SU-DHL-6 (cell line): ENCODE data around the gene ARID5B.
"Not testable (repeated sequence)": the region's sequence is repeated elsewhere in the genome, so short reads cannot be mapped to it uniquely, and the experiment has no call there.

ENCODE experiments used
- H2AFZ ChIP-seq: fragments of 200-600 bp; sonication (generic); 2 replicates; pipeline ENCODE4 v1.6.1; 2014; ENCODE audit warnings: low read depth, mild to moderate bottlenecking, moderate library complexity, mixed read lengths, antibody characterized with exemption, low read length; ENCODE audit not compliant: severe bottlenecking
- H3F3A ChIP-seq: fragments of 200-600 bp; shearing (Covaris generic); 2 replicates; pipeline ENCODE4 v1.6.0; 2016; ENCODE audit warnings: antibody characterized with exemption, mild to moderate bottlenecking; ENCODE audit not compliant: insufficient read depth
- H3K27ac ChIP-seq: fragments of 200-600 bp; sonication (generic); 2 replicates; pipeline ENCODE4 v1.5.1; 2016; ENCODE audit warnings: low read depth, mild to moderate bottlenecking, low read length, moderate library complexity, mixed read lengths
- H3K27me3 ChIP-seq: fragments of 200-600 bp; sonication (generic), shearing (Covaris generic); 2 replicates; pipeline ENCODE4 v1.6.0; 2014; ENCODE audit warnings: mild to moderate bottlenecking, low read length
- H3K36me3 ChIP-seq: fragments of 200-600 bp; sonication (generic); 2 replicates; pipeline ENCODE4 v1.6.1; 2014; ENCODE audit warnings: mild to moderate bottlenecking, low read length, mixed read lengths
- H3K4me2 ChIP-seq: fragments of 300-600, 200-600 bp; shearing (Covaris generic), sonication (generic); 2 replicates; pipeline ENCODE4 v1.6.0; 2014; ENCODE audit warnings: low read length, low read depth, mild to moderate bottlenecking; ENCODE audit not compliant: poor library complexity, severe bottlenecking
- H3K4me3 ChIP-seq: fragments of 200-600 bp; sonication (generic); 2 replicates; pipeline ENCODE4 v1.5.1; 2014; ENCODE audit warnings: antibody characterized with exemption, low read length, mild to moderate bottlenecking, mixed read lengths; ENCODE audit not compliant: insufficient read depth, poor library complexity, severe bottlenecking
- H3K79me2 ChIP-seq: fragments of 200-600 bp; sonication (generic); 2 replicates; pipeline ENCODE4 v1.6.1; 2014; ENCODE audit warnings: mild to moderate bottlenecking, low read length, moderate library complexity; ENCODE audit not compliant: insufficient read depth
- H3K9ac ChIP-seq: fragments of 200-600 bp; sonication (generic); 2 replicates; pipeline ENCODE4 v1.7.0; 2014; ENCODE audit warnings: mild to moderate bottlenecking, low read length
- H3K9me2 ChIP-seq: fragments of 200-600 bp; sonication (generic); replicated peaks from 2 replicates; pipeline ENCODE4 v1.6.1; 2014; ENCODE audit warnings: low read length; ENCODE audit not compliant: insufficient read depth
- H3K9me3 ChIP-seq: fragments of 200-600 bp; sonication (generic); 2 replicates; pipeline ENCODE4 v1.6.1; 2014; ENCODE audit warnings: low read length, mixed read lengths; ENCODE audit not compliant: insufficient read depth
- H4K20me1 ChIP-seq: fragments of 200-600 bp; sonication (generic); 2 replicates; pipeline ENCODE4 v1.6.1; 2014; ENCODE audit warnings: low read depth, mild to moderate bottlenecking, antibody characterized with exemption, low read length, moderate library complexity, mixed read lengths
- EZH2phosphoT487 ChIP-seq: fragments of 200-600 bp; sonication (generic), shearing (Covaris generic); conservative IDR thresholded peaks from 2 replicates; pipeline ENCODE4 v1.6.1; 2018; ENCODE audit warnings: mild to moderate bottlenecking, antibody characterized with exemption, low read length, moderate library complexity, mixed read lengths
- TF ChIP-seq, protein P1 (sequence below): fragments of 200-600 bp; sonication (generic); IDR thresholded peaks from one replicate; pipeline ENCODE4 v1.5.1; 2017; ENCODE audit warnings: antibody characterized with exemption, mild to moderate bottlenecking, low read length, moderate library complexity; ENCODE audit not compliant: insufficient read depth, poor library complexity, severe bottlenecking

The ARID5B gene

GRCh38 chr10:62025134-62025794 lies 123.8 kb downstream of the ARID5B start:
- H3K27me3 ChIP-seq = no peaks in the 10 kb centered on the region
- H2AFZ ChIP-seq = no peak overlapping the region
- no peaks in the 10 kb centered on the region for H4K20me1 ChIP-seq
- H3K79me2 ChIP-seq = peaks cover 55% of the 10 kb centered on the region
- H3K27ac ChIP-seq = no peak overlapping the region
- no peak overlapping the region for H3K9ac ChIP-seq
- H3K4me3 ChIP-seq = no peak overlapping the region
- H3K9me3 ChIP-seq = no peaks in the 10 kb centered on the region
- no peaks in the 10 kb centered on the region; the same call in 1 of the 2 replicates for H3K36me3 ChIP-seq
- 0 out of 2 replicates have a peak, but pooled peaks cover 10% of the 10 kb centered on the region for H3F3A ChIP-seq
- no peaks in the 10 kb centered on the region for H3K9me2 ChIP-seq
- TF ChIP-seq, protein P1, sequence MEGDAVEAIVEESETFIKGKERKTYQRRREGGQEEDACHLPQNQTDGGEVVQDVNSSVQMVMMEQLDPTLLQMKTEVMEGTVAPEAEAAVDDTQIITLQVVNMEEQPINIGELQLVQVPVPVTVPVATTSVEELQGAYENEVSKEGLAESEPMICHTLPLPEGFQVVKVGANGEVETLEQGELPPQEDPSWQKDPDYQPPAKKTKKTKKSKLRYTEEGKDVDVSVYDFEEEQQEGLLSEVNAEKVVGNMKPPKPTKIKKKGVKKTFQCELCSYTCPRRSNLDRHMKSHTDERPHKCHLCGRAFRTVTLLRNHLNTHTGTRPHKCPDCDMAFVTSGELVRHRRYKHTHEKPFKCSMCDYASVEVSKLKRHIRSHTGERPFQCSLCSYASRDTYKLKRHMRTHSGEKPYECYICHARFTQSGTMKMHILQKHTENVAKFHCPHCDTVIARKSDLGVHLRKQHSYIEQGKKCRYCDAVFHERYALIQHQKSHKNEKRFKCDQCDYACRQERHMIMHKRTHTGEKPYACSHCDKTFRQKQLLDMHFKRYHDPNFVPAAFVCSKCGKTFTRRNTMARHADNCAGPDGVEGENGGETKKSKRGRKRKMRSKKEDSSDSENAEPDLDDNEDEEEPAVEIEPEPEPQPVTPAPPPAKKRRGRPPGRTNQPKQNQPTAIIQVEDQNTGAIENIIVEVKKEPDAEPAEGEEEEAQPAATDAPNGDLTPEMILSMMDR = no peak
- no peak for TF ChIP-seq EZH2phosphoT487
- H3K4me2 ChIP-seq = no peak overlapping the region

DNA sequence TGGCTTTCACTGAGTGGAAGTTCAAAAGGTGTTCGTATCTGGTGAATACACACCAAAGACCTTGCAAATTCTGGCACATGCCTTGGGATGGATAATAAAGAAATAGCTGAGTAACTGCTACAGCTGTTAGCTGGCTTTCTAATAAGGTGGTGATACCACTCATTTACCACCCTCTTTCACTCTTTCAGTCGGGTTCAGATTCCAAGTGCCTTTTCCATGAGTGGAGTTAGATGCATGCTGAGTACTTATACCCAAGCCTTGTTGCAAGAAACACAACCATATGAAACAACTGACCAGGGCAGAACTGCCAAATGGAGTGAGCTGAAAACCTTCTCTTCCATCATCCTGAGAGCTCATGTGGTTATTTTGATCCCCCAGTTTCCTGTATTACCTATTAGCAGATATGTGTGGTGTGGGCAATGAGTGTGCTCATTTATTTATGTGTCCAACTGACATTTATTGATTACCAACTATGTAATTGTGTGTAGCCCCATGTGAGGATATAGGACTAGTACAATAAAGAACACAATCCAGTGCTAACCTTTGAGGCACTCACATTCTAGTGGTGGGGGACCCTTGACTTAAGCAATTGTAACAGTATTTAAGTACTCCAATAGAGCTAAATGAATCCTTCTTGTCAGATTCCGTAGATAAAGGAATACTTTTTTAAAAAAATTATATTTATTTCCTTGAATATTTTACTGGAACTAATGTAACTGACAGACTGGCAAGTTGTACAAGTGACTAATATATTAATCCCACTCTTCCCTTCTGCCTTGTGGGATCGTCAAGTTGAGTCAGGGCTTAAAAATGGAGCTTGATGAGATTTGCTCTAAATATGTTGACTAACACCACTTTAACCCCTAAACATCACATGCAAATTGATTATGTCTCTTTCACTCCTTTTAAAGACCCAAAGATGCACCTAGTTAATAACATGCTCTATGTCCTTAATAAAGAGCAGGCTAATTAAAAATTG lies 124.7 kb downstream of the ARID5B start:
- no peak overlapping the region for H3K4me3 ChIP-seq
- H3K9me3 ChIP-seq = no peaks in the 10 kb centered on the region
- H4K20me1 ChIP-seq = no peaks in the 10 kb centered on the region
- no peaks in the 10 kb centered on the region for H3K9me2 ChIP-seq
- no peak overlapping the region for H3K4me2 ChIP-seq
- peaks cover 48% of the 10 kb centered on the region for H3K79me2 ChIP-seq
- H3K36me3 ChIP-seq = no peaks in the 10 kb centered on the region; the same call in 1 of the 2 replicates
- no peak overlapping the region for H2AFZ ChIP-seq
- TF ChIP-seq EZH2phosphoT487 = no peak
- TF ChIP-seq, protein P1 = no peak
- no peaks in the 10 kb centered on the region for H3K27me3 ChIP-seq
- no peak overlapping the region for H3K9ac ChIP-seq
- H3K27ac ChIP-seq = no peak overlapping the region; the same call in 1 of the 2 replicates
- H3F3A ChIP-seq = 0 out of 2 replicates have a peak, but pooled peaks cover 13% of the 10 kb centered on the region

GRCh38 chr10:62027841-62028501 lies 126.5 kb downstream of the ARID5B start:
- Histone ChIP-seq H3K27ac (peak overlapping the region; percentile 9; the same call in 1 of the 2 replicates), H3K9me3 (no peaks in the 10 kb centered on the region), H4K20me1 (no peaks in the 10 kb centered on the region), H3K4me2 (no peak overlapping the region), H3K36me3 (no peaks in the 10 kb centered on the region; the same call in 1 of the 2 replicates), H2AFZ (no peak overlapping the region), H3K4me3 (no peak overlapping the region), H3K79me2 (peaks cover 39% of the 10 kb centered on the region), H3K9ac (no peak overlapping the region), H3F3A (peaks cover 22% of the 10 kb centered on the region), H3K9me2 (no peaks in the 10 kb centered on the region), H3K27me3 (no peaks in the 10 kb centered on the region)
- TF ChIP-seq, protein P1 = no peak
- no peak for TF ChIP-seq EZH2phosphoT487

GRCh38 chr10:62028502-62028842 lies 127.0 kb downstream of the ARID5B start:
- H3K9me2 ChIP-seq = not testable (repeated sequence)

More at GRCh38 chr10:62028502-62028842, 127.0 kb downstream of the ARID5B start:
- H3K9me3 ChIP-seq, H3K4me3 ChIP-seq, H3K36me3 ChIP-seq, H3K27me3 ChIP-seq, H3K27ac ChIP-seq, H2AFZ ChIP-seq, H3K9ac ChIP-seq, H3K4me2 ChIP-seq, H4K20me1 ChIP-seq: not testable (repeated sequence)
- Histone ChIP-seq H3F3A (peaks cover 27% of the 10 kb centered on the region), H3K79me2 (peaks cover 41% of the 10 kb centered on the region)
